HEK293 (cell line): ENCODE results near the gene COX7A1.
A peak's percentile ranks its signal among the peaks of the same experiment; 100 is the strongest.

Experiments
- INSM2 ChIP-seq: fragments of 450-650 bp; formaldehyde crosslinking; IDR thresholded peaks from 2 replicates; pipeline ENCODE4 v1.5.1; 2016; ENCODE audit warnings: missing biosample characterization, missing genetic modification characterization
- PRDM1 ChIP-seq: fragments of 450-650 bp; formaldehyde crosslinking; IDR thresholded peaks from 2 replicates; pipeline ENCODE4; 2016; ENCODE audit warnings: missing biosample characterization, missing genetic modification characterization
- REPIN1 ChIP-seq: fragments of 450-650 bp; formaldehyde crosslinking; IDR thresholded peaks from 2 replicates; pipeline ENCODE4 v1.5.1; 2017; ENCODE audit warnings: missing biosample characterization, missing genetic modification characterization, low read depth
- SP2 ChIP-seq: fragments of 450-650 bp; formaldehyde crosslinking; IDR thresholded peaks from 2 replicates; pipeline ENCODE4 v1.5.1; 2016; ENCODE audit warnings: missing biosample characterization, missing genetic modification characterization
- ZBTB48 ChIP-seq: fragments of 450-650 bp; formaldehyde crosslinking; IDR thresholded peaks from 2 replicates; pipeline ENCODE4 v1.5.1; 2016; ENCODE audit warnings: missing biosample characterization, missing genetic modification characterization
- ZBTB8A ChIP-seq: fragments of 450-650 bp; formaldehyde crosslinking; IDR thresholded peaks from 2 replicates; pipeline ENCODE4 v1.5.1; 2016; ENCODE audit warnings: missing biosample characterization, missing genetic modification characterization
- ZFP3 ChIP-seq: fragments of 450-650 bp; formaldehyde crosslinking; IDR thresholded peaks from 2 replicates; pipeline ENCODE4 v1.5.1; 2016; ENCODE audit warnings: low read depth, missing biosample characterization, missing genetic modification characterization
- ZIC2 ChIP-seq: fragments of 450-650 bp; formaldehyde crosslinking; IDR thresholded peaks from 2 replicates; pipeline ENCODE4 v1.5.1; 2016; ENCODE audit warnings: missing biosample characterization, missing genetic modification characterization
- ZNF16 ChIP-seq: fragments of 450-650 bp; formaldehyde crosslinking; IDR thresholded peaks from 2 replicates; pipeline ENCODE4 v1.5.1; 2016; ENCODE audit warnings: low read depth, missing biosample characterization, missing genetic modification characterization
- ZNF175 ChIP-seq: fragments of 450-650 bp; formaldehyde crosslinking; IDR thresholded peaks from 2 replicates; pipeline ENCODE4 v1.5.1; 2016; ENCODE audit warnings: missing biosample characterization, missing genetic modification characterization
- ZNF292 ChIP-seq: fragments of 450-650 bp; formaldehyde crosslinking; IDR thresholded peaks from 2 replicates; pipeline ENCODE4 v1.5.1; 2016; ENCODE audit warnings: low read depth, missing biosample characterization, missing genetic modification characterization, borderline replicate concordance
- ZNF324 ChIP-seq: fragments of 450-650 bp; formaldehyde crosslinking; IDR thresholded peaks from 2 replicates; pipeline ENCODE4 v1.5.1; 2016; ENCODE audit warnings: missing biosample characterization, missing genetic modification characterization
- ZNF341 ChIP-seq: fragments of 450-650 bp; formaldehyde crosslinking; IDR thresholded peaks from 2 replicates; pipeline ENCODE4; 2016; ENCODE audit warnings: low read depth, missing biosample characterization, missing genetic modification characterization
- ZNF426 ChIP-seq: fragments of 450-650 bp; formaldehyde crosslinking; IDR thresholded peaks from 2 replicates; pipeline ENCODE4 v1.5.1; 2017; ENCODE audit warnings: missing biosample characterization, missing genetic modification characterization, mild to moderate bottlenecking, inconsistent platforms, moderate library complexity
- ZNF510 ChIP-seq: fragments of 450-650 bp; formaldehyde crosslinking; IDR thresholded peaks from 2 replicates; pipeline ENCODE4 v1.5.1; 2018; ENCODE audit warnings: mild to moderate bottlenecking, missing genetic modification characterization, missing biosample characterization; ENCODE audit not compliant: insufficient replicate concordance
- ZNF514 ChIP-seq: fragments of 450-650 bp; formaldehyde crosslinking; IDR thresholded peaks from 2 replicates; pipeline ENCODE4 v1.5.1; 2016; ENCODE audit warnings: missing biosample characterization, missing genetic modification characterization
- ZNF530 ChIP-seq: fragments of 450-650 bp; formaldehyde crosslinking; IDR thresholded peaks from 2 replicates; pipeline ENCODE4 v1.5.1; 2016; ENCODE audit warnings: low read depth, missing biosample characterization, missing genetic modification characterization
- ZNF639 ChIP-seq: fragments of 450-650 bp; formaldehyde crosslinking; IDR thresholded peaks from 2 replicates; pipeline ENCODE4 v1.5.1; 2016; ENCODE audit warnings: missing biosample characterization, missing genetic modification characterization
- ZNF670 ChIP-seq: fragments of 450-650 bp; formaldehyde crosslinking; IDR thresholded peaks from 2 replicates; pipeline ENCODE4 v1.5.1; 2016; ENCODE audit warnings: missing biosample characterization, missing genetic modification characterization, low read depth
- ZNF792 ChIP-seq: fragments of 450-650 bp; formaldehyde crosslinking; IDR thresholded peaks from 2 replicates; pipeline ENCODE4 v1.5.1; 2016; ENCODE audit warnings: missing biosample characterization, missing genetic modification characterization
- ZSCAN30 ChIP-seq: fragments of 450-650 bp; IDR thresholded peaks from 2 replicates; pipeline ENCODE4 v1.5.1; 2018; ENCODE audit warnings: missing biosample characterization, mild to moderate bottlenecking, missing genetic modification characterization, moderate library complexity
- TF ChIP-seq, protein P1 (sequence below): fragments of 450-650 bp; IDR thresholded peaks from 2 replicates; pipeline ENCODE4 v1.5.1; 2018; ENCODE audit warnings: missing biosample characterization, mild to moderate bottlenecking, missing genetic modification characterization
- TF ChIP-seq, protein P2 (sequence below): fragments of 450-650 bp; formaldehyde crosslinking; IDR thresholded peaks from 2 replicates; pipeline ENCODE4 v1.5.1; 2017; ENCODE audit warnings: missing biosample characterization, missing genetic modification characterization
- TF ChIP-seq, protein P3 (sequence below): fragments of 450-650 bp; formaldehyde crosslinking; IDR thresholded peaks from 2 replicates; pipeline ENCODE4 v1.5.1; 2016; ENCODE audit warnings: missing biosample characterization, missing genetic modification characterization
- TF ChIP-seq, protein P4 (sequence below): fragments of 450-650 bp; formaldehyde crosslinking; IDR thresholded peaks from 2 replicates; pipeline ENCODE4 v1.5.1; 2016; ENCODE audit warnings: missing biosample characterization, missing genetic modification characterization

Gene COX7A1

DNA sequence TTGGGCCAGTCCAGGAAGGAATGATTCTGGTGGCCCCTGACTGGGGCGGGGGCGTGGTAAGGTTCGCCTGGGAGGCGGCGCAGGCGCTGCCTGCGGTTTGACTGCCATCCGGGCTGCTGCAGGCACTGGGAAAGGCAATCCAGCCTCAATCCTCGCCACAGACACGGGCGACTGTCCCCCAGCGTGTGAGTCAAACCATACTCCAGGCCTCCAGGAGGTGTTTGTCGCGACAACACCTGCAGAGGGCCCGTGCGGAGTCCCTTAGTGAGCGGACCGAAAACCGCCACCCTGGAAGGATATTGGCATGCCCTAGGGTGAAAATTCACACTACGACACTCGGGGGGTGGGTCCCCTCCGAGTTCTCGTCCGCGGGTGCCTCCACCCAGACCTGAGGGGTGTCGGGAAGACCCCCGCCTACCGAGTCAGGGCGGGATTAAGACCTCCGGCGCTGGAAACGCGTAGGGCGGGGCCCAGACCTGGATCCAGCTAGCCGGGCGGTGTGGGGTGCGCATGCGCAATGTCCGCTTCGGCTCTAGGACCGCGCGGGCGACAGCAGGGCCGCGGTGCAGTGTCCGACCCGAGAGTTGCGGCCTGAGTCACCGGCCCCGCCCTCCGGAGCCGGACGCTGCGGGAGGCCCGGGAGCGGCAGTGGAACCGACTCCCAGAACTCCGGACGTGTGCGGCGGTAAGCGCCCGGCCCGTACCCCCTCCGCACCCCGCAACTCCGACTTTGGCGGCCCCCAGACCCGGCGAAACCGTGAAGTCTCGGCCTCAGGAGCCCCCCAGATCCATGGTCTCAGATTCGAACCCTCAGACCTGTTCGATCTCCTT, 12.6 kb downstream of the COX7A1 start, which contains the start of gene CAPNS1 (continued):
- TF ChIP-seq ZNF510 (tag by site-specific recombination): no peak
- peak; percentile 94 for TF ChIP-seq ZNF341
- TF ChIP-seq INSM2: peak; percentile 79
- TF ChIP-seq REPIN1 (tag by site-specific recombination): peak; percentile 14; the same call in 1 of the 2 replicates
- no peak for TF ChIP-seq PRDM1
- TF ChIP-seq ZNF426 (tag by site-specific recombination): no peak
- TF ChIP-seq, protein P1, sequence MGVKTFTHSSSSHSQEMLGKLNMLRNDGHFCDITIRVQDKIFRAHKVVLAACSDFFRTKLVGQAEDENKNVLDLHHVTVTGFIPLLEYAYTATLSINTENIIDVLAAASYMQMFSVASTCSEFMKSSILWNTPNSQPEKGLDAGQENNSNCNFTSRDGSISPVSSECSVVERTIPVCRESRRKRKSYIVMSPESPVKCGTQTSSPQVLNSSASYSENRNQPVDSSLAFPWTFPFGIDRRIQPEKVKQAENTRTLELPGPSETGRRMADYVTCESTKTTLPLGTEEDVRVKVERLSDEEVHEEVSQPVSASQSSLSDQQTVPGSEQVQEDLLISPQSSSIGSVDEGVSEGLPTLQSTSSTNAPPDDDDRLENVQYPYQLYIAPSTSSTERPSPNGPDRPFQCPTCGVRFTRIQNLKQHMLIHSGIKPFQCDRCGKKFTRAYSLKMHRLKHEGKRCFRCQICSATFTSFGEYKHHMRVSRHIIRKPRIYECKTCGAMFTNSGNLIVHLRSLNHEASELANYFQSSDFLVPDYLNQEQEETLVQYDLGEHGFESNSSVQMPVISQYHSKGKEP (tag by site-specific recombination): peak; percentile 96
- peak; percentile 89 for TF ChIP-seq ZNF639 (tag by site-specific recombination)
- TF ChIP-seq, protein P2, sequence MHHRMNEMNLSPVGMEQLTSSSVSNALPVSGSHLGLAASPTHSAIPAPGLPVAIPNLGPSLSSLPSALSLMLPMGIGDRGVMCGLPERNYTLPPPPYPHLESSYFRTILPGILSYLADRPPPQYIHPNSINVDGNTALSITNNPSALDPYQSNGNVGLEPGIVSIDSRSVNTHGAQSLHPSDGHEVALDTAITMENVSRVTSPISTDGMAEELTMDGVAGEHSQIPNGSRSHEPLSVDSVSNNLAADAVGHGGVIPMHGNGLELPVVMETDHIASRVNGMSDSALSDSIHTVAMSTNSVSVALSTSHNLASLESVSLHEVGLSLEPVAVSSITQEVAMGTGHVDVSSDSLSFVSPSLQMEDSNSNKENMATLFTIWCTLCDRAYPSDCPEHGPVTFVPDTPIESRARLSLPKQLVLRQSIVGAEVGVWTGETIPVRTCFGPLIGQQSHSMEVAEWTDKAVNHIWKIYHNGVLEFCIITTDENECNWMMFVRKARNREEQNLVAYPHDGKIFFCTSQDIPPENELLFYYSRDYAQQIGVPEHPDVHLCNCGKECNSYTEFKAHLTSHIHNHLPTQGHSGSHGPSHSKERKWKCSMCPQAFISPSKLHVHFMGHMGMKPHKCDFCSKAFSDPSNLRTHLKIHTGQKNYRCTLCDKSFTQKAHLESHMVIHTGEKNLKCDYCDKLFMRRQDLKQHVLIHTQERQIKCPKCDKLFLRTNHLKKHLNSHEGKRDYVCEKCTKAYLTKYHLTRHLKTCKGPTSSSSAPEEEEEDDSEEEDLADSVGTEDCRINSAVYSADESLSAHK (tag by site-specific recombination): peak; percentile 55
- no peak for TF ChIP-seq ZNF292 (tag by site-specific recombination)
- TF ChIP-seq ZSCAN30 (tag by site-specific recombination): peak; percentile 96
- TF ChIP-seq, protein P3, sequence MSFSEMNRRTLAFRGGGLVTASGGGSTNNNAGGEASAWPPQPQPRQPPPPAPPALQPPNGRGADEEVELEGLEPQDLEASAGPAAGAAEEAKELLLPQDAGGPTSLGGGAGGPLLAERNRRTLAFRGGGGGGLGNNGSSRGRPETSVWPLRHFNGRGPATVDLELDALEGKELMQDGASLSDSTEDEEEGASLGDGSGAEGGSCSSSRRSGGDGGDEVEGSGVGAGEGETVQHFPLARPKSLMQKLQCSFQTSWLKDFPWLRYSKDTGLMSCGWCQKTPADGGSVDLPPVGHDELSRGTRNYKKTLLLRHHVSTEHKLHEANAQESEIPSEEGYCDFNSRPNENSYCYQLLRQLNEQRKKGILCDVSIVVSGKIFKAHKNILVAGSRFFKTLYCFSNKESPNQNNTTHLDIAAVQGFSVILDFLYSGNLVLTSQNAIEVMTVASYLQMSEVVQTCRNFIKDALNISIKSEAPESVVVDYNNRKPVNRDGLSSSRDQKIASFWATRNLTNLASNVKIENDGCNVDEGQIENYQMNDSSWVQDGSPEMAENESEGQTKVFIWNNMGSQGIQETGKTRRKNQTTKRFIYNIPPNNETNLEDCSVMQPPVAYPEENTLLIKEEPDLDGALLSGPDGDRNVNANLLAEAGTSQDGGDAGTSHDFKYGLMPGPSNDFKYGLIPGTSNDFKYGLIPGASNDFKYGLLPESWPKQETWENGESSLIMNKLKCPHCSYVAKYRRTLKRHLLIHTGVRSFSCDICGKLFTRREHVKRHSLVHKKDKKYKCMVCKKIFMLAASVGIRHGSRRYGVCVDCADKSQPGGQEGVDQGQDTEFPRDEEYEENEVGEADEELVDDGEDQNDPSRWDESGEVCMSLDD (tag by site-specific recombination): peak; percentile 98
- peak; percentile 98 for TF ChIP-seq ZIC2
- no peak for TF ChIP-seq ZNF670
- no peak for TF ChIP-seq ZNF175
- TF ChIP-seq ZNF792 (tag by site-specific recombination): peak; percentile 79; the same call in 1 of the 2 replicates
- no peak for TF ChIP-seq ZNF530 (tag by site-specific recombination)
- TF ChIP-seq ZNF514 (tag by site-specific recombination): no peak
- no peak for TF ChIP-seq ZFP3 (tag by site-specific recombination)
- TF ChIP-seq, protein P4, sequence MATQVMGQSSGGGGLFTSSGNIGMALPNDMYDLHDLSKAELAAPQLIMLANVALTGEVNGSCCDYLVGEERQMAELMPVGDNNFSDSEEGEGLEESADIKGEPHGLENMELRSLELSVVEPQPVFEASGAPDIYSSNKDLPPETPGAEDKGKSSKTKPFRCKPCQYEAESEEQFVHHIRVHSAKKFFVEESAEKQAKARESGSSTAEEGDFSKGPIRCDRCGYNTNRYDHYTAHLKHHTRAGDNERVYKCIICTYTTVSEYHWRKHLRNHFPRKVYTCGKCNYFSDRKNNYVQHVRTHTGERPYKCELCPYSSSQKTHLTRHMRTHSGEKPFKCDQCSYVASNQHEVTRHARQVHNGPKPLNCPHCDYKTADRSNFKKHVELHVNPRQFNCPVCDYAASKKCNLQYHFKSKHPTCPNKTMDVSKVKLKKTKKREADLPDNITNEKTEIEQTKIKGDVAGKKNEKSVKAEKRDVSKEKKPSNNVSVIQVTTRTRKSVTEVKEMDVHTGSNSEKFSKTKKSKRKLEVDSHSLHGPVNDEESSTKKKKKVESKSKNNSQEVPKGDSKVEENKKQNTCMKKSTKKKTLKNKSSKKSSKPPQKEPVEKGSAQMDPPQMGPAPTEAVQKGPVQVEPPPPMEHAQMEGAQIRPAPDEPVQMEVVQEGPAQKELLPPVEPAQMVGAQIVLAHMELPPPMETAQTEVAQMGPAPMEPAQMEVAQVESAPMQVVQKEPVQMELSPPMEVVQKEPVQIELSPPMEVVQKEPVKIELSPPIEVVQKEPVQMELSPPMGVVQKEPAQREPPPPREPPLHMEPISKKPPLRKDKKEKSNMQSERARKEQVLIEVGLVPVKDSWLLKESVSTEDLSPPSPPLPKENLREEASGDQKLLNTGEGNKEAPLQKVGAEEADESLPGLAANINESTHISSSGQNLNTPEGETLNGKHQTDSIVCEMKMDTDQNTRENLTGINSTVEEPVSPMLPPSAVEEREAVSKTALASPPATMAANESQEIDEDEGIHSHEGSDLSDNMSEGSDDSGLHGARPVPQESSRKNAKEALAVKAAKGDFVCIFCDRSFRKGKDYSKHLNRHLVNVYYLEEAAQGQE (tag by site-specific recombination): 0 out of 2 replicates have a peak, but pooled peaks have one; percentile 37
- peak; percentile 98 for TF ChIP-seq SP2 (tag by site-specific recombination)
- TF ChIP-seq ZNF324 (tag by site-specific recombination): peak; percentile 96
- TF ChIP-seq ZBTB8A (tag by site-specific recombination): peak; percentile 72
- peak; percentile 98 for TF ChIP-seq ZBTB48 (tag by site-specific recombination)
- no peak for TF ChIP-seq ZNF16 (tag by site-specific recombination)
